ENCODE results near the gene CCDC15.

GRCh38 chr11:124976531-124976930, 22.5 kb downstream of the CCDC15 start:
- no peak for TF ChIP-seq TAF1 (IDR thresholded peaks at IDR 0.05; ENCODE audit: low read depth, low read length)
- no peak for TF ChIP-seq POLR2A (IDR thresholded peaks at IDR 0.05; ENCODE audit: low read depth, low read length)
- TF ChIP-seq SPI1 (IDR thresholded peaks at IDR 0.05; ENCODE audit: low read depth, low read length) = no peak
- no peak for TF ChIP-seq POLR2AphosphoS5 (IDR thresholded peaks at IDR 0.05; ENCODE audit: low read depth, low read length)
- TF ChIP-seq PAX5 (IDR thresholded peaks at IDR 0.05; ENCODE audit: insufficient read depth, low read length, severe bottlenecking) = no peak
- no peak for TF ChIP-seq POU2F2 (IDR thresholded peaks at IDR 0.05; ENCODE audit: low read depth, low read length)

Data from GM12891 (cell line).